Endothelial cell of umbilical vein (primary cell): ENCODE data around the gene CCN6. TPM values are rescaled to one million over a fixed set of nuclear protein-coding genes. Genes with fewer than 3 reads are reported as not detected.
A peak's percentile ranks its signal among the peaks of the same experiment; 100 is the strongest.

ENCODE experiments used
- BruUV-seq: library from RNA; stranded (reverse); fragments of 400-500 nt; replicated peaks from 2 replicates; lab custom pipeline; 2021; lab: Mats Ljungman, UMichigan
- CTCF ChIA-PET: fragments of 300-600, 350-600 bp; sonication (Branson Sonifier 250); formaldehyde crosslinking; loops from one replicate; lab custom pipeline; 2021; ENCODE audit warnings: antibody characterized with exemption, inconsistent platforms; lab: Charles Lee
- POLR2A ChIA-PET: fragments of 300-600, 350-600 bp; sonication (Branson Sonifier 250); formaldehyde crosslinking; loops from one replicate; lab custom pipeline; 2021; ENCODE audit warnings: antibody characterized with exemption, inconsistent platforms; lab: Charles Lee
- DNase-seq: peaks from one replicate; pipeline ENCODE4 v3.0.0-alpha.2; 2011; ENCODE audit warnings: low read depth, low spot score
- FAIRE-seq: peaks from 2 replicates; lab custom pipeline; 2011; peaks lifted over from hg19 to GRCh38; lab: Jason Lieb, UNC
- H2AFZ ChIP-seq: 2 replicates; pipeline ENCODE4 v1.6.0; 2012; ENCODE audit warnings: low read depth, low read length, control low read depth, inconsistent platforms
- H3K27ac ChIP-seq: 2 replicates; pipeline ENCODE4 v1.5.1; 2011; ENCODE audit warnings: low read depth, mild to moderate bottlenecking, control low read depth, low read length, moderate library complexity; ENCODE audit not compliant: insufficient read depth
- H3K27me3 ChIP-seq, 2 experiments: 2 replicates each; pipeline versions ENCODE4 v1.6.0 to v1.6.1; 2011; ENCODE audit warnings: low read length in 2 of 2, mixed read lengths in 1 of 2; ENCODE audit not compliant: control insufficient read depth in 2 of 2, insufficient read depth in 2 of 2
- H3K36me3 ChIP-seq, 2 experiments: 2 replicates in 1 of 2; 3 replicates in 1 of 2; pipeline ENCODE4 v1.5.1; 2011; ENCODE audit warnings: low read length in 2 of 2, mild to moderate bottlenecking in 1 of 2, moderate library complexity in 1 of 2; ENCODE audit not compliant: control insufficient read depth in 2 of 2, insufficient read depth in 2 of 2; ENCODE audit errors: extremely low read depth in 1 of 2
- H3K4me1 ChIP-seq: 3 replicates; pipeline ENCODE4 v1.5.1; 2011; ENCODE audit warnings: mild to moderate bottlenecking, low read length; ENCODE audit not compliant: control insufficient read depth, insufficient read depth; ENCODE audit errors: extremely low read depth
- H3K4me2 ChIP-seq: 2 replicates; pipeline ENCODE4 v1.6.1; 2011; ENCODE audit warnings: low read length, control low read depth, mixed read lengths; ENCODE audit not compliant: insufficient read depth
- H3K4me3 ChIP-seq, 3 experiments: fragments of 200-600 bp in 1 of 3; sonication (generic), shearing (Covaris generic) in 1 of 3; replicated peaks in 1 of 3; 2 replicates each; pipeline ENCODE4 v1.5.1; 2011 to 2016; ENCODE audit warnings: control low read depth in 3 of 3, low read length in 3 of 3, mild to moderate bottlenecking in 2 of 3, inconsistent platforms in 1 of 3, low read depth in 1 of 3, moderate library complexity in 1 of 3; ENCODE audit not compliant: insufficient read depth in 1 of 3
- H3K79me2 ChIP-seq: 2 replicates; pipeline ENCODE4 v1.6.0; 2012; ENCODE audit warnings: low read length, inconsistent platforms; ENCODE audit not compliant: control insufficient read depth, insufficient read depth
- H3K9ac ChIP-seq: replicated peaks from 2 replicates; pipeline ENCODE3; 2011; ENCODE audit warnings: low read length, control low read depth; ENCODE audit not compliant: insufficient read depth; ENCODE audit errors: extremely low read depth
- H3K9me1 ChIP-seq: replicated peaks from 3 replicates; pipeline ENCODE4 v1.6.0; 2011; ENCODE audit warnings: mild to moderate bottlenecking, low read length; ENCODE audit not compliant: control insufficient read depth, insufficient read depth; ENCODE audit errors: extremely low read depth
- H3K9me3 ChIP-seq: replicated peaks from 2 replicates; pipeline ENCODE4 v1.5.1; 2012; ENCODE audit warnings: low read length, inconsistent platforms; ENCODE audit not compliant: control insufficient read depth, insufficient read depth
- H4K20me1 ChIP-seq: replicated peaks from 2 replicates; pipeline ENCODE3; 2011; ENCODE audit warnings: mild to moderate bottlenecking, low read length; ENCODE audit not compliant: control insufficient read depth, insufficient read depth; ENCODE audit errors: extremely low read depth
- CTCF ChIP-seq, 2 donors: IDR thresholded peaks; 1 replicate in 1 of 2; 2 replicates in 1 of 2; pipeline ENCODE4 v1.5.1; 2011; ENCODE audit warnings: low read length in 2 of 2, mild to moderate bottlenecking in 2 of 2, moderate library complexity in 2 of 2, control low read depth in 1 of 2, inconsistent platforms in 1 of 2, low read depth in 1 of 2; ENCODE audit not compliant: insufficient read depth in 1 of 2; ENCODE audit errors: extremely low read depth in 1 of 2
- EZH2 ChIP-seq: IDR thresholded peaks from 2 replicates; pipeline ENCODE4 v1.6.1; 2012; ENCODE audit warnings: borderline replicate concordance, low read depth, mild to moderate bottlenecking, moderate library complexity, low read length, inconsistent platforms; ENCODE audit not compliant: severe bottlenecking
- FOS ChIP-seq: IDR thresholded peaks from 2 replicates; pipeline ENCODE4 v1.6.1; 2011; ENCODE audit warnings: mild to moderate bottlenecking, low read length, moderate library complexity, borderline replicate concordance; ENCODE audit not compliant: insufficient read depth
- GATA2 ChIP-seq: IDR thresholded peaks from 2 replicates; pipeline ENCODE4 v1.7.0; 2011; ENCODE audit warnings: low read depth, mild to moderate bottlenecking, moderate library complexity, mixed read lengths, low read length; ENCODE audit not compliant: insufficient read length, insufficient read depth
- JUN ChIP-seq: IDR thresholded peaks from 2 replicates; pipeline ENCODE4 v1.6.1; 2011; ENCODE audit warnings: borderline replicate concordance, low read depth; ENCODE audit not compliant: insufficient read length, insufficient read depth
- MAX ChIP-seq: IDR thresholded peaks from 2 replicates; pipeline ENCODE4 v1.6.1; 2011; ENCODE audit not compliant: insufficient read depth, insufficient read length
- MYC ChIP-seq: IDR thresholded peaks from one replicate; pipeline ENCODE4 v1.6.1; 2011; ENCODE audit warnings: mild to moderate bottlenecking, low read depth, low read length
- POLR2A ChIP-seq: IDR thresholded peaks from 2 replicates; pipeline ENCODE4 v1.6.1; 2012; ENCODE audit warnings: low read depth, mild to moderate bottlenecking, control low read depth, low read length
- POLR2AphosphoS5 ChIP-seq: IDR thresholded peaks from 2 replicates; pipeline ENCODE4 v1.6.1; 2012; ENCODE audit warnings: low read depth, mild to moderate bottlenecking, control low read depth, low read length, moderate library complexity; ENCODE audit not compliant: insufficient read depth
- dilution Hi-C: fragments of 300-500 bp; cut with MboI; formaldehyde crosslinking; loops from one replicate; pipeline ENCODE4 v1.15.0; 2019; ENCODE audit warnings: low sequenced_read_pairs; ENCODE audit not compliant: extremely low pct_ligation_motif_present
- intact Hi-C: fragments of 100-400 bp; cut with micrococcal nuclease; formaldehyde crosslinking; loops from one replicate; pipeline ENCODE4 v1.10.0; 2022
- polyA plus RNA-seq, 4 experiments: library from polyadenylated mRNA; depleted of rRNA in 3 of 4; stranded (reverse) in 3 of 4; unstranded in 1 of 4; fragments of >200 nt; gene quantifications; 2 replicates each; pipeline versions ENCODE4 v1.2.1 to v1.2.3, GENCODE V29; 2011 to 2012; ENCODE audit warnings: missing spikeins in 1 of 4
- total RNA-seq: library from RNA; stranded (reverse); gene quantifications from 2 replicates; pipeline ENCODE4 v1.2.3, GENCODE V29; 2021

Gene CCN6
- total and polyA plus RNA-seq, 2 donors (not counting 3 experiments of a cell fraction or from before 2014, with no cell fraction given) = not detected

GRCh38 chr6:112029045-112029822 is 24.7 kb upstream of the CCN6 start:
- BruUV-seq = no TSS peak
- H3K9me1 ChIP-seq = no peaks in the 10 kb centered on the region
- no peak overlapping the region for H3K4me3 ChIP-seq
- no peaks in the 10 kb centered on the region for H3K4me1 ChIP-seq
- H3K9me3 ChIP-seq = no peaks in the 10 kb centered on the region
- H2AFZ ChIP-seq = peak overlapping the region; percentile 39
- H3K79me2 ChIP-seq = no peaks in the 10 kb centered on the region
- POLR2A ChIA-PET = no interaction called here
- DNase-seq (peak; percentile 77), FAIRE-seq (peak; percentile 92)
- H3K27me3 ChIP-seq = peaks cover 0 to 2% of the 10 kb centered on the region in 2 experiments
- CTCF ChIA-PET = interaction anchor here (0.5 to 3.2 kb wide), 6 partner anchors 9 to 319 kb away, joined by 3 to 15 read pairs (median 8); no protein-coding TSS in a partner anchor
- H4K20me1 ChIP-seq = no peaks in the 10 kb centered on the region
- intact Hi-C loops (loop anchor here (1.0 to 2.0 kb wide), 2 partner anchors 14 to 319 kb away; no protein-coding TSS in a partner anchor), dilution Hi-C loops (no loop called here)
- H3K36me3 ChIP-seq = no peaks in the 10 kb centered on the region
- no peak for TF ChIP-seq JUN
- no peak for TF ChIP-seq POLR2AphosphoS5
- no peak for TF ChIP-seq GATA2
- TF ChIP-seq POLR2A = no peak
- no peak for TF ChIP-seq MAX
- no peak for TF ChIP-seq FOS
- peak; percentile 72 to 87 for TF ChIP-seq CTCF (IDR thresholded peaks at IDR 0.05; ENCODE audit: extremely low read depth in 1 of 2, insufficient read depth in 1 of 2, low read depth in 1 of 2, low read length in 2 of 2)
- TF ChIP-seq MYC = no peak
- no peak for TF ChIP-seq EZH2
- no peak overlapping the region for H3K4me2 ChIP-seq
- H3K9ac ChIP-seq = no peak overlapping the region
- H3K27ac ChIP-seq = no peak overlapping the region
